HCT116 (cell line): ENCODE results near the gene TIMM44. TPM values are rescaled to one million over a fixed set of nuclear protein-coding genes. Genes with fewer than 3 reads are reported as not detected.

ENCODE experiments used
- ATAC-seq: fragments of 200-7000 bp; cut with Tn5 transposase; 2 replicates; pipeline ENCODE4 v1.9.1; 2020; ENCODE audit warnings: mild to moderate bottlenecking, moderate library complexity
- BruUV-seq: library from RNA; stranded (reverse); fragments of 400-500 nt; replicated peaks from 2 replicates; lab custom pipeline; 2021; lab: Mats Ljungman, UMichigan
- CTCF ChIA-PET: fragments of 300-600 bp; sonication (Branson Sonifier 250); formaldehyde crosslinking; loops from one replicate; lab custom pipeline; 2021; ENCODE audit warnings: antibody characterized with exemption; lab: Charles Lee
- POLR2A ChIA-PET: fragments of 300-600, 350-600 bp; sonication (Branson Sonifier 250); formaldehyde crosslinking; loops from one replicate; lab custom pipeline; 2021; ENCODE audit warnings: antibody characterized with exemption; lab: Charles Lee
- RAD21 ChIA-PET, 2 experiments: fragments of 300-600 bp; sonication (Branson Sonifier 250); formaldehyde crosslinking; loops; one replicate each; lab custom pipeline; 2023; ENCODE audit warnings: low total read pairs in 2 of 2; ENCODE audit not compliant: uncharacterized antibody in 2 of 2, unreplicated experiment in 2 of 2, low non-redundant PET in 1 of 2; lab: Charles Lee
- DNase-seq: peaks from one replicate; pipeline ENCODE4 v3.0.0-alpha.2; 2010; ENCODE audit warnings: low read depth, low spot score
- H2AFZ ChIP-seq: fragments of 200-600 bp; shearing (Covaris generic), sonication (generic); 2 replicates; pipeline ENCODE4 v1.6.1; 2017; ENCODE audit warnings: low read depth, mixed run types, mixed read lengths, antibody characterized with exemption, low read length; ENCODE audit not compliant: poor library complexity, severe bottlenecking
- H3K27ac ChIP-seq: 2 replicates; pipeline ENCODE4 v1.5.1; 2012; ENCODE audit warnings: low read depth, low read length
- H3K27me3 ChIP-seq: fragments of 200-600 bp; sonication (generic); 2 replicates; pipeline ENCODE4 v1.6.1; 2016; ENCODE audit warnings: mixed run types, low read length, mixed read lengths; ENCODE audit not compliant: insufficient read depth
- H3K36me3 ChIP-seq, 2 experiments: fragments of 200-500 bp in 1 of 2; fragments of 200-600 bp in 1 of 2; sonication (Bioruptor generic) in 1 of 2; sonication (generic) in 1 of 2; 2 replicates each; pipeline versions ENCODE4 v1.5.1 to v1.6.1; 2014 to 2016; ENCODE audit warnings: low read length in 2 of 2, inconsistent platforms in 1 of 2, mixed read lengths in 1 of 2, mixed run types in 1 of 2; ENCODE audit not compliant: insufficient read depth in 2 of 2, control insufficient read depth in 1 of 2
- H3K4me1 ChIP-seq, 2 experiments: fragments of 200-600 bp in 1 of 2; sonication (generic) in 1 of 2; 2 replicates each; pipeline versions ENCODE4 v1.5.1 to v1.6.1; 2012 to 2017; ENCODE audit warnings: low read length in 2 of 2, inconsistent platforms in 1 of 2, mild to moderate bottlenecking in 1 of 2, mixed read lengths in 1 of 2, mixed run types in 1 of 2, moderate library complexity in 1 of 2; ENCODE audit not compliant: insufficient read depth in 2 of 2, control insufficient read depth in 1 of 2
- H3K4me2 ChIP-seq: fragments of 200-600 bp; sonication (generic); 2 replicates; pipeline ENCODE4 v1.6.1; 2017; ENCODE audit warnings: mixed run types, low read length, mixed read lengths
- H3K4me3 ChIP-seq, 2 experiments: fragments of 200-600 bp in 1 of 2; sonication (generic) in 1 of 2; replicated peaks in 1 of 2; 2 replicates each; pipeline ENCODE4 v1.5.1; 2011 to 2016; ENCODE audit warnings: low read length in 2 of 2, control low read depth in 1 of 2, low read depth in 1 of 2, mild to moderate bottlenecking in 1 of 2, mixed read lengths in 1 of 2, mixed run types in 1 of 2
- H3K79me2 ChIP-seq: fragments of 200-600 bp; sonication (generic); 2 replicates; pipeline ENCODE4 v1.6.1; 2017; ENCODE audit warnings: mild to moderate bottlenecking, mixed run types, low read length, moderate library complexity, mixed read lengths; ENCODE audit not compliant: insufficient read depth
- H3K9ac ChIP-seq: fragments of 200-600 bp; sonication (generic); 2 replicates; pipeline ENCODE4 v1.6.1; 2016; ENCODE audit warnings: low read length, mixed read lengths
- H3K9me2 ChIP-seq: fragments of 200-600 bp; sonication (generic), shearing (Covaris generic); 2 replicates; pipeline ENCODE4 v1.6.1; 2017; ENCODE audit warnings: mixed run types, mild to moderate bottlenecking, moderate library complexity; ENCODE audit not compliant: insufficient read depth
- H3K9me3 ChIP-seq, 2 experiments: fragments of 200-500 bp in 1 of 2; fragments of 200-600 bp in 1 of 2; sonication (Bioruptor generic) in 1 of 2; sonication (generic) in 1 of 2; 2 replicates each; pipeline ENCODE4 v1.6.1; 2014 to 2017; ENCODE audit warnings: low read length in 2 of 2, mixed read lengths in 2 of 2, inconsistent platforms in 1 of 2, low read depth in 1 of 2, mild to moderate bottlenecking in 1 of 2, mixed run types in 1 of 2, moderate library complexity in 1 of 2; ENCODE audit not compliant: control insufficient read depth in 1 of 2, insufficient read depth in 1 of 2
- H4K20me1 ChIP-seq: fragments of 200-600 bp; sonication (generic), shearing (Covaris generic); 2 replicates; pipeline ENCODE4 v1.6.1; 2017; ENCODE audit warnings: mixed run types, mild to moderate bottlenecking, moderate library complexity; ENCODE audit not compliant: insufficient read depth
- CEBPB ChIP-seq: IDR thresholded peaks from 2 replicates; pipeline ENCODE4 v1.6.1; 2012; ENCODE audit warnings: low read depth
- EGR1 ChIP-seq: IDR thresholded peaks from 2 replicates; pipeline ENCODE4 v1.6.1; 2012; ENCODE audit warnings: low read depth
- EZH2 ChIP-seq: fragments of 200-600 bp; sonication (generic); IDR thresholded peaks from 2 replicates; pipeline ENCODE4 v1.6.1; 2017; ENCODE audit warnings: antibody characterized with exemption, mixed run types
- EZH2phosphoT487 ChIP-seq: fragments of 200-600 bp; IDR thresholded peaks from 2 replicates; pipeline ENCODE4 v1.6.1; 2018; ENCODE audit warnings: antibody characterized with exemption, borderline replicate concordance
- FOSL1 ChIP-seq: IDR thresholded peaks from 2 replicates; pipeline ENCODE4 v1.6.1; 2012; ENCODE audit warnings: low read depth
- JUND ChIP-seq: IDR thresholded peaks from 2 replicates; pipeline ENCODE4 v1.6.1; 2012
- POLR2A ChIP-seq: IDR thresholded peaks from 2 replicates; pipeline ENCODE4 v1.7.0; 2011; ENCODE audit warnings: borderline replicate concordance; ENCODE audit not compliant: insufficient read depth, insufficient read length; ENCODE audit errors: extremely low read depth
- POLR2AphosphoS5 ChIP-seq: IDR thresholded peaks from 2 replicates; pipeline ENCODE4 v1.6.1; 2011; ENCODE audit warnings: mild to moderate bottlenecking, low read depth, low read length, moderate library complexity
- SP1 ChIP-seq: IDR thresholded peaks from 2 replicates; pipeline ENCODE4 v1.6.1; 2012; ENCODE audit warnings: low read depth
- SRF ChIP-seq: IDR thresholded peaks from 2 replicates; pipeline ENCODE4 v1.6.1; 2012; ENCODE audit warnings: low read depth
- ZNF274 ChIP-seq: fragments of 200-500 bp; sonication (Bioruptor generic); IDR thresholded peaks from 2 replicates; pipeline ENCODE4 v1.6.1; 2014; ENCODE audit warnings: mild to moderate bottlenecking, low read depth, low read length, inconsistent platforms
- intact Hi-C: fragments of 100-400 bp; cut with micrococcal nuclease; formaldehyde crosslinking; loops from 2 replicates; pipeline ENCODE4 v1.10.0; 2022
- total RNA-seq: library from RNA; stranded (reverse); gene quantifications from one replicate; pipeline ENCODE4 v1.2.1, GENCODE V29; 2021; ENCODE audit not compliant: unreplicated experiment
- TF ChIP-seq, protein P1 (sequence below): IDR thresholded peaks from 2 replicates; pipeline ENCODE4 v1.6.1; 2012
- TF ChIP-seq, protein P2 (sequence below), 3 experiments: fragments of 200-600 bp in 1 of 3; sonication (generic) in 1 of 3; IDR thresholded peaks in 2 of 3; conservative IDR thresholded peaks in 1 of 3; 2 replicates each; pipeline ENCODE4 v1.5.1; 2012 to 2017; ENCODE audit warnings: low read depth in 2 of 3, low read length in 2 of 3, antibody characterized with exemption in 1 of 3, borderline replicate concordance in 1 of 3, control low read depth in 1 of 3, mild to moderate bottlenecking in 1 of 3, mixed read lengths in 1 of 3, mixed run types in 1 of 3, moderate library complexity in 1 of 3; ENCODE audit not compliant: insufficient read depth in 1 of 3
- TF ChIP-seq, protein P3 (sequence below): IDR thresholded peaks from 2 replicates; pipeline ENCODE4 v1.6.1; 2012
- TF ChIP-seq, protein P4 (sequence below): IDR thresholded peaks from 2 replicates; pipeline ENCODE4 v1.6.1; 2011; ENCODE audit warnings: mild to moderate bottlenecking, low read length, moderate library complexity; ENCODE audit not compliant: insufficient replicate concordance; ENCODE audit errors: extremely low read depth

TIMM44 gene
- total RNA-seq, 1 experiment from 2014 or later = 136 TPM

DNA sequence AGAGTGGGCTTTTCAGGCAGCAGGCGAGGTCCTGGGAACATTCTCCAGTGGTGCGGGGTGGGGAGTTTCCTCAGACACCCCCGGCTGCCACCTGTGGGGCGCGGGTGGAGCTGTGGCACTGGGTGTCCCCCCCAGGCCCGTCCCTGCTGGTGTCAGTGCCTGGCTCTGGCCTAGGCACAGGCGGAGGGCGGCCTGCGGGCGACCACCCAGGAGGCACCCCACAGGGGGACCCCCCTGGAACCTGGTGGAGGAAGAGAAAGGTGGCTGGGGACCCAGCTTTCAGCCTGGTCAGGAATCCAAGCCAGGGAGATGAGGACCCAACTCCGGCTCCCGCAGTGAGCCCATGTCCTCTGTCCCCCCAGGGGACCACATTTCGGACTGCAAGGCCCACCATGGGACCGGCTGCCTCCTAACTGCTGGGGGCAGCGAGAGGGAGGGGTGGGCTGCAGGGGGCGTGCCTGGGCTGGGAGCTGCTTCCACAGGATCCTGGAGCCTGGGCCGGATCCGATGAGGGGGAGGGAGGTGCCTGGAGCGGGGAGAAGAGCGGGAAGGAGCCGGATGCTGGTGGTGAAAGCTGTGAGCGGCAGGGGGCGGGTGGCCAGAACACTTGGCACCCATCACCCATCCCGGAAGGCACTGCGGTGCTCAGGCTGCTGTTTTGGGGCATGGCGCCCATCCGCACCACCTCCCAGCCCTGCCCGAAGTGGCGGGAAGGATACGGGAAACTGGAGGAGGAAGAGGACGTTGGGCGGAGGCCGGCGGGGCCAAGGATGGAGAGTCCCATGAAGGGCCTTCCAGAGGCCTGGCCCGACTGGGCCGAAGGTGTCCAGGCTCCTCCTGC lies 12.0 kb downstream of the TIMM44 start:
- POLR2A ChIA-PET = interaction anchor here (3.4 kb wide), 1 partner anchor 13 kb away, joined by 17 read pairs; the partner anchor contains the start of gene TIMM44
- RAD21 ChIA-PET = no interaction called here
- DNase-seq (no peak), ATAC-seq (no peak)
- Histone ChIP-seq H3K9ac (no peak overlapping the region), H3K36me3 (peaks cover 28 to 32% of the 10 kb centered on the region in 2 experiments), H2AFZ (no peak overlapping the region), H3K9me3 (no peaks in the 10 kb centered on the region), H3K4me2 (no peak overlapping the region), H3K27ac (no peak overlapping the region), H3K79me2 (no peaks in the 10 kb centered on the region; the same call in 1 of the 2 replicates), H3K27me3 (no peaks in the 10 kb centered on the region), H3K9me2 (no peaks in the 10 kb centered on the region), H3K4me3 (no peak overlapping the region), H4K20me1 (no peaks in the 10 kb centered on the region)
- no TSS peak for BruUV-seq
- intact Hi-C loops = no loop called here
- CTCF ChIA-PET = interaction anchor here (1.4 kb wide), 1 partner anchor 62 kb away, joined by 3 read pairs; no protein-coding TSS in a partner anchor
- TF ChIP-seq POLR2AphosphoS5 (no peak), EGR1 (no peak), JUND (no peak)
- TF ChIP-seq, protein P1, sequence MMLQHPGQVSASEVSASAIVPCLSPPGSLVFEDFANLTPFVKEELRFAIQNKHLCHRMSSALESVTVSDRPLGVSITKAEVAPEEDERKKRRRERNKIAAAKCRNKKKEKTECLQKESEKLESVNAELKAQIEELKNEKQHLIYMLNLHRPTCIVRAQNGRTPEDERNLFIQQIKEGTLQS = no peak
- TF ChIP-seq, all 23 proteins: peak for 0
- H3K4me1 ChIP-seq = peaks cover 22 to 36% of the 10 kb centered on the region in 2 experiments

DNA sequence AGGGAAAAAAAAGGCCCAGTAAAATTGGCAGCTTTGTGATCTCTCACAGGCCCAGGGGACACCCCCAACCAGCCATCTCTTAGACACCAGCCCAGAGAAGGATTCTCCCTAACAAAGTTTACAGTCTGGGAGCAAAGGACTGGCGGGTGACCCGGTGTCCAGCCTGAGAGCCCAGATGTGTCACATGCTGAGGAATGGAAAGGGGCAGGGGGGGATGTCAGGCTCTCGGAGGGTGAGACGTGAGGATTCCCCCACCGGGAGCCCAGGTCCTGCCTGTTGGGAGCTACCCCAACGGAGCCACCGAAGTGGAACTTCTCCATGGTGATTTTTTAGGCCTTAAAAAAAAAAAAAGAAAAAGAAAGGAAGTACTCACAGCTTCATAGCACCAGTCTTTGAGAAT lies 12.7 kb downstream of the TIMM44 start:
- CTCF ChIA-PET = interaction anchor here (0.8 to 2.4 kb wide), 5 partner anchors 10 to 228 kb away, joined by 3 to 14 read pairs (median 4); partner anchors contain the start of genes SNAPC2 and TIMM44
- POLR2A ChIA-PET = interaction anchor here (2.5 to 3.4 kb wide), 2 partner anchors 10 to 13 kb away, joined by 17 read pairs; partner anchors contain the start of genes SNAPC2 and TIMM44
- H3K79me2 ChIP-seq = no peaks in the 10 kb centered on the region
- DNase-seq (no peak), ATAC-seq (no peak)
- no peak overlapping the region for H3K4me3 ChIP-seq
- RAD21 ChIA-PET = no interaction called here
- no peaks in the 10 kb centered on the region for H3K9me2 ChIP-seq
- H3K36me3 ChIP-seq = peaks cover 24 to 32% of the 10 kb centered on the region in 2 experiments
- no peaks in the 10 kb centered on the region for H4K20me1 ChIP-seq
- no peak overlapping the region for H2AFZ ChIP-seq
- no peaks in the 10 kb centered on the region for H3K9me3 ChIP-seq
- no TSS peak for BruUV-seq
- intact Hi-C loops = no loop called here
- peaks cover 22 to 40% of the 10 kb centered on the region in 2 experiments for H3K4me1 ChIP-seq
- H3K9ac ChIP-seq = no peak overlapping the region
- H3K27ac ChIP-seq = peak overlapping the region; percentile 40
- no peaks in the 10 kb centered on the region for H3K27me3 ChIP-seq
- no peak overlapping the region for H3K4me2 ChIP-seq
- TF ChIP-seq JUND (no peak), POLR2A (no peak), EZH2 (no peak), EZH2phosphoT487 (no peak), ZNF274 (no peak), CEBPB (no peak), POLR2AphosphoS5 (no peak), FOSL1 (no peak), SRF (no peak), SP1 (no peak)
- TF ChIP-seq, protein P2, sequence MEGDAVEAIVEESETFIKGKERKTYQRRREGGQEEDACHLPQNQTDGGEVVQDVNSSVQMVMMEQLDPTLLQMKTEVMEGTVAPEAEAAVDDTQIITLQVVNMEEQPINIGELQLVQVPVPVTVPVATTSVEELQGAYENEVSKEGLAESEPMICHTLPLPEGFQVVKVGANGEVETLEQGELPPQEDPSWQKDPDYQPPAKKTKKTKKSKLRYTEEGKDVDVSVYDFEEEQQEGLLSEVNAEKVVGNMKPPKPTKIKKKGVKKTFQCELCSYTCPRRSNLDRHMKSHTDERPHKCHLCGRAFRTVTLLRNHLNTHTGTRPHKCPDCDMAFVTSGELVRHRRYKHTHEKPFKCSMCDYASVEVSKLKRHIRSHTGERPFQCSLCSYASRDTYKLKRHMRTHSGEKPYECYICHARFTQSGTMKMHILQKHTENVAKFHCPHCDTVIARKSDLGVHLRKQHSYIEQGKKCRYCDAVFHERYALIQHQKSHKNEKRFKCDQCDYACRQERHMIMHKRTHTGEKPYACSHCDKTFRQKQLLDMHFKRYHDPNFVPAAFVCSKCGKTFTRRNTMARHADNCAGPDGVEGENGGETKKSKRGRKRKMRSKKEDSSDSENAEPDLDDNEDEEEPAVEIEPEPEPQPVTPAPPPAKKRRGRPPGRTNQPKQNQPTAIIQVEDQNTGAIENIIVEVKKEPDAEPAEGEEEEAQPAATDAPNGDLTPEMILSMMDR (IDR thresholded peaks at IDR 0.05 in 2 of 3, conservative IDR thresholded peaks at IDR 0.05 in 1 of 3; ENCODE audit: borderline replicate concordance in 1 of 3, insufficient read depth in 1 of 3, low read depth in 2 of 3, low read length in 2 of 3) = no peak
- TF ChIP-seq, protein P3, sequence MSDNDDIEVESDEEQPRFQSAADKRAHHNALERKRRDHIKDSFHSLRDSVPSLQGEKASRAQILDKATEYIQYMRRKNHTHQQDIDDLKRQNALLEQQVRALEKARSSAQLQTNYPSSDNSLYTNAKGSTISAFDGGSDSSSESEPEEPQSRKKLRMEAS = no peak
- TF ChIP-seq, protein P4, sequence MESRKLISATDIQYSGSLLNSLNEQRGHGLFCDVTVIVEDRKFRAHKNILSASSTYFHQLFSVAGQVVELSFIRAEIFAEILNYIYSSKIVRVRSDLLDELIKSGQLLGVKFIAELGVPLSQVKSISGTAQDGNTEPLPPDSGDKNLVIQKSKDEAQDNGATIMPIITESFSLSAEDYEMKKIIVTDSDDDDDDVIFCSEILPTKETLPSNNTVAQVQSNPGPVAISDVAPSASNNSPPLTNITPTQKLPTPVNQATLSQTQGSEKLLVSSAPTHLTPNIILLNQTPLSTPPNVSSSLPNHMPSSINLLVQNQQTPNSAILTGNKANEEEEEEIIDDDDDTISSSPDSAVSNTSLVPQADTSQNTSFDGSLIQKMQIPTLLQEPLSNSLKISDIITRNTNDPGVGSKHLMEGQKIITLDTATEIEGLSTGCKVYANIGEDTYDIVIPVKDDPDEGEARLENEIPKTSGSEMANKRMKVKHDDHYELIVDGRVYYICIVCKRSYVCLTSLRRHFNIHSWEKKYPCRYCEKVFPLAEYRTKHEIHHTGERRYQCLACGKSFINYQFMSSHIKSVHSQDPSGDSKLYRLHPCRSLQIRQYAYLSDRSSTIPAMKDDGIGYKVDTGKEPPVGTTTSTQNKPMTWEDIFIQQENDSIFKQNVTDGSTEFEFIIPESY = no peak
